ENCODE measurements around the gene TMEM100.

- TF ChIP-seq CTCF (conservative IDR thresholded peaks at IDR 0.05; ENCODE audit: low read depth in 2 of 2): no peak
- no peak for TF ChIP-seq POLR2AphosphoS5 (IDR thresholded peaks at IDR 0.05; ENCODE audit: low read depth)
- no peak for TF ChIP-seq EZH2 (IDR thresholded peaks at IDR 0.05; ENCODE audit: low read depth, unreplicated experiment)
- no peak for TF ChIP-seq ZNF331 (CRISPR knock-in tag; IDR thresholded peaks at IDR 0.05; ENCODE audit: low read depth)
- TF ChIP-seq REST (IDR thresholded peaks at IDR 0.05; ENCODE audit: unreplicated experiment): no peak
- no peak for TF ChIP-seq EZH2phosphoT487 (IDR thresholded peaks at IDR 0.05; ENCODE audit: unreplicated experiment)
- TF ChIP-seq ZNF114 (CRISPR knock-in tag; IDR thresholded peaks at IDR 0.05): no peak
- no peak for TF ChIP-seq CREB1 (CRISPR knock-in tag; IDR thresholded peaks at IDR 0.05; ENCODE audit: low read depth)
- TF ChIP-seq JUNB (IDR thresholded peaks at IDR 0.05; ENCODE audit: unreplicated experiment): no peak
Observed at GRCh38 chr17:55764610-55765009, 41.9 kb upstream of the TMEM100 start.
